ENCODE data around the gene FAM53B.

Gene FAM53B

DNA sequence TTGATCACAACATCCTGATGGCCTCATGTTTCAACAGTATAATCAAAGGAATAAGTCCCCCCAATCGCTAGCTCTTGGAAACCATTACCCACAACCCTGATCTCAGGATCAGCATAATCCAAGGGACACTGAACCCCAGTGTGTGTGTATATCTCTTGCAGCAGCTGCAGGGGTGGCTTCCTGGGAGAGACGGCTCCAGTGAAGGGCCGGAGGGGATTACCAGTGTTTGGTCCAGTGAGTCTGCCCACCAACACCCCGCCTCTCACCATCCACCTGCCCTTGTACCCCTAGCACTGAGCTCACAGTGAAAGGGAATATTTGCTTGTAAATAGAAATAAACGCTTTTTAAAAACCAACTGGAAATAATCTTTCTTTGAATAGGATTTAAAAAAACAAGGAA lies 63.1 kb downstream of the FAM53B start:
- Mint-ChIP-seq H3K9me3 (no peaks in the 10 kb centered on the region), H3K36me3 (ENCODE audit: low read depth) (peaks cover 36% of the 10 kb centered on the region), H3K27me3 (ENCODE audit: low read depth) (peaks cover 3% of the 10 kb centered on the region), H3K27ac (no peak overlapping the region), H3K4me3 (no peak overlapping the region), H3K4me1 (peaks cover 47% of the 10 kb centered on the region)
- TF ChIP-seq, protein P1, sequence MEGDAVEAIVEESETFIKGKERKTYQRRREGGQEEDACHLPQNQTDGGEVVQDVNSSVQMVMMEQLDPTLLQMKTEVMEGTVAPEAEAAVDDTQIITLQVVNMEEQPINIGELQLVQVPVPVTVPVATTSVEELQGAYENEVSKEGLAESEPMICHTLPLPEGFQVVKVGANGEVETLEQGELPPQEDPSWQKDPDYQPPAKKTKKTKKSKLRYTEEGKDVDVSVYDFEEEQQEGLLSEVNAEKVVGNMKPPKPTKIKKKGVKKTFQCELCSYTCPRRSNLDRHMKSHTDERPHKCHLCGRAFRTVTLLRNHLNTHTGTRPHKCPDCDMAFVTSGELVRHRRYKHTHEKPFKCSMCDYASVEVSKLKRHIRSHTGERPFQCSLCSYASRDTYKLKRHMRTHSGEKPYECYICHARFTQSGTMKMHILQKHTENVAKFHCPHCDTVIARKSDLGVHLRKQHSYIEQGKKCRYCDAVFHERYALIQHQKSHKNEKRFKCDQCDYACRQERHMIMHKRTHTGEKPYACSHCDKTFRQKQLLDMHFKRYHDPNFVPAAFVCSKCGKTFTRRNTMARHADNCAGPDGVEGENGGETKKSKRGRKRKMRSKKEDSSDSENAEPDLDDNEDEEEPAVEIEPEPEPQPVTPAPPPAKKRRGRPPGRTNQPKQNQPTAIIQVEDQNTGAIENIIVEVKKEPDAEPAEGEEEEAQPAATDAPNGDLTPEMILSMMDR (IDR thresholded peaks at IDR 0.05; ENCODE audit: unreplicated experiment in 3 of 3) = no peak

DNA sequence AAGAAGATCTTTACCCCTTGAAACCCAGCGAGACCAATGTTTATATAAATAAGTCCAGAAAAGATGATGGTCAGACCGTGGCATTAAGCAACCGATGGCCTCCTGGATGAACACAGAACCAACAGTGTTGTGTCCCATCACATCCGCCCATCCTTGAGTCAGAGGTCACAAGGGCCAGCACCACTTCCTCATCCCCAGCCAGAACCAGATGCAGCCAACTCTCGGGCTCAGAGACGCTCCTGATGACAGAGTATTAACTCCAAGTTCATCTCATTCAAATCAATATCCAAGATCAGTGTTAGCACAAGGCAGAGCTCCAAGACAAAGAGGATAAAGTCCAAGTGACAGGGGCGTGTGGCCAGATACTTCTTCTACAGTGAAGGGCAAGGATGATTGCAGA lies 63.5 kb downstream of the FAM53B start:
- TF ChIP-seq, protein P1 (IDR thresholded peaks at IDR 0.05; ENCODE audit: unreplicated experiment in 3 of 3) = no peak
- H3K4me1 Mint-ChIP-seq = peaks cover 47% of the 10 kb centered on the region
- H3K27ac Mint-ChIP-seq = no peak overlapping the region
- H3K4me3 Mint-ChIP-seq = no peak overlapping the region
- H3K9me3 Mint-ChIP-seq = no peaks in the 10 kb centered on the region
- H3K36me3 Mint-ChIP-seq (ENCODE audit: low read depth) = peaks cover 32% of the 10 kb centered on the region
- H3K27me3 Mint-ChIP-seq (ENCODE audit: low read depth) = peaks cover 3% of the 10 kb centered on the region

DNA sequence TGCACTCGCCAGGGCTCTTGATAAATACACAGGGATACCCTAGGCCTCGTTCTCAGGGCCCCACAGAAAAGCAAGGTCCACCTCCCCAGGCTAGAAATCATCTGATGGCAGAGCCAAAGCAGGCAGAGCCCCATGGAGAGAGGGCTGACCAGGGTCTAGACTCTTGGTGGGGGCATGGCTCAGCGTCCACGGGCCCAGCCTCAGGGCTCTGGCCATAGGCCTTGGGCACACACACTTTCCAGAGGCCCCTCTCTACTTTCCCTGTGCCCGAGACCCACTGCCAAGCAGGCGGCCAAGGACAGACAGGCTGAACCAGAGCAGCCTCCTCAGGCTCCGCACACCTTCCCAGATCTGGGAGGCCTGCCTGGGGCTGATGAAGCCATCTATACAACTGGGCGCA lies 64.8 kb downstream of the FAM53B start:
- Mint-ChIP-seq H3K9me3 (no peaks in the 10 kb centered on the region), H3K4me1 (peaks cover 52% of the 10 kb centered on the region), H3K4me3 (no peak overlapping the region), H3K27me3 (ENCODE audit: low read depth) (peaks cover 3% of the 10 kb centered on the region), H3K27ac (no peak overlapping the region), H3K36me3 (ENCODE audit: low read depth) (peaks cover 27% of the 10 kb centered on the region)
- TF ChIP-seq, protein P1 (IDR thresholded peaks at IDR 0.05; ENCODE audit: unreplicated experiment in 3 of 3) = no peak

DNA sequence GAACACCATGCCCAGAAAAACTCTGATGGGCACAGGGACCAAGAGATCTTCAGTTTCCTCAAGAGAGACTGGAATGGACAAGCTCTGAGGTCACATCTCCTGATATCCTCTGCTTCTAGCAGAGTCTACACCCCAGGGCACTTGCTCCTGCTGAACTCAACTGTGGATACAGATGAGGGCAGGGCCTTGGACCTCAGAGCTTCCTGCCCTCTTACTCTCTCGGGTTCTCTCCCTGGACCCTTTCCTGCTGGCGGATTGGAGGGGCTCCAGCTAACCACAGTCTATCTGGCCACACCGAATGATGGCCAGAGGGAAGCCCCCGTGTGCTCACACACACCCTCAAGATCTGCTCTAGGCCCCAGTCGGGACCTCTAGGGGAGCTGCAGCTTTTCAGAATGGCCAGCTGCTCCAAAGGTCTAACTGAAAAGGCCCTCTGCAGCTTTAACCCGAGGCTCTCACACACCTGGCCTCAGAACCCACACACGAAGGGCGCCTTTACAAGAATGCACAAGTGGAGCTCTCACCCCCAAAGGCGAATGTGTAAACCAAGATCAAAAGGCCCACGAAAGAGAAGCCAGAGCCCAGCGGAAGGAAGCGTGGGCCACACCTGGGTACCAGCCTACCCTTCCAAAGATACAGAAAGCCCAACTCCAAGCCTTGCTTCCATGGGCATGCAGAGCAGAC lies 65.5 kb downstream of the FAM53B start:
- peaks cover 3% of the 10 kb centered on the region for H3K27me3 Mint-ChIP-seq (ENCODE audit: low read depth)
- peak overlapping the region; percentile 64 to 92 (median 84) for H3K27ac Mint-ChIP-seq
- TF ChIP-seq, protein P1 (IDR thresholded peaks at IDR 0.05; ENCODE audit: unreplicated experiment in 3 of 3) = no peak
- H3K9me3 Mint-ChIP-seq = no peaks in the 10 kb centered on the region
- peaks cover 24% of the 10 kb centered on the region for H3K36me3 Mint-ChIP-seq (ENCODE audit: low read depth)
- peaks cover 57% of the 10 kb centered on the region for H3K4me1 Mint-ChIP-seq
- H3K4me3 Mint-ChIP-seq = no peak overlapping the region

DNA sequence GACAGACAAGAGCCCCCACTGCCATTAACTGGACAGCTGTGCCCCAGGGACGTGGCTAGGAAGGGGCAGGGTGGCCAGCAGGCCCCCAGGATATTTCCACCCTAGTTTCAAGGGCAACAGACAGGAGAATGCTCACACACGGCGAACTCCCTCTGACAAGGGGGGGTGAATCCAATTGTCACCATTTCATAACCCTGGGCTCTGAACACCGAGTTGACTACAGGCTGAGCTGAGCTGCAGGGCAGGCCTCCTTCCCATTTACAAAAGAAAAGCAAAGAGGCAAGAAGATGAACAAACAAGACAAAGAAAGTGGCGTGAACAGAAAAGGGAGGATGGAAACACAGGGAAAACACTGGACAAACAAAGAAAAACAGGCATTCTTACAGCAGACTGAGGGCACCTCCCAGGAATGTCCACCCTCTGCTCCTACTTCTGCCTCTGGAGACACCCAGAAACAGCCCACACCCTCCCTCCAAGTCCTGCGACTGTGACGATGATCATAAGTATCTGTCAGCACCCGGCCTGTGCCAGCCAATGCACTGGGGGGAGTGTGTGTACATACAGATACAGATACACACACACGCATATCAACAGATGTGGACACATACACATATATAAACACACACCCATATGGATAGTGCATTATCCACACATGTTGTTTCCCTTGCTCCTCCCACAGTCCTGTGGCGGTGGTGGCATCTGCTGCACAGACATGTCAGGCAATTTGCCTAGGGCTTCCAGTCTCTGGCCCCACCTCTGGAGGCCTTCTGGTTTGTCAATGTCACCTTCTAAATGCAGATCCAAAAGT lies 66.2 kb downstream of the FAM53B start:
- peaks cover 3% of the 10 kb centered on the region for H3K27me3 Mint-ChIP-seq (ENCODE audit: low read depth)
- TF ChIP-seq, protein P1 (IDR thresholded peaks at IDR 0.05; ENCODE audit: unreplicated experiment in 3 of 3) = no peak
- peaks cover 64% of the 10 kb centered on the region for H3K4me1 Mint-ChIP-seq
- peaks cover 24% of the 10 kb centered on the region for H3K36me3 Mint-ChIP-seq (ENCODE audit: low read depth)
- no peaks in the 10 kb centered on the region for H3K9me3 Mint-ChIP-seq
- peak overlapping the region; percentile 64 to 92 (median 84) for H3K27ac Mint-ChIP-seq
- H3K4me3 Mint-ChIP-seq = no peak overlapping the region
